HepG2 (cell line): Measurements from ENCODE around the gene MRPL14. TPM values are rescaled to one million over a fixed set of nuclear protein-coding genes. Genes with fewer than 3 reads are reported as not detected.
A peak's percentile ranks its signal among the peaks of the same experiment; 100 is the strongest.

Experiments used
- ATAC-seq: fragments of 200-7000 bp; cut with Tn5 transposase; 3 replicates; pipeline ENCODE4 v1.9.1; 2020; ENCODE audit warnings: mild to moderate bottlenecking, moderate library complexity
- BruUV-seq: library from RNA; stranded (reverse); fragments of 400-500 nt; replicated peaks from 2 replicates; lab custom pipeline; 2021; lab: Mats Ljungman, UMichigan
- CTCF ChIA-PET: fragments of 300-600 bp; formaldehyde crosslinking; extraction: SDS; loops from one replicate; lab custom pipeline; 2021; ENCODE audit warnings: low total read pairs, inconsistent platforms, low intra/inter-chr PET ratio; lab: Yijun Ruan, JAX
- POLR2A ChIA-PET: fragments of 350-600 bp; sonication (Branson Sonifier 250); formaldehyde crosslinking; loops from one replicate; lab custom pipeline; 2020; ENCODE audit warnings: antibody characterized with exemption, inconsistent platforms; lab: Yijun Ruan, JAX
- DNase-seq: peaks from one replicate; pipeline ENCODE4 v3.0.0-alpha.2; 2015; ENCODE audit warnings: low spot score
- FAIRE-seq: peaks from 3 replicates; lab custom pipeline; 2011; peaks lifted over from hg19 to GRCh38; lab: Jason Lieb, UNC
- H2AFZ ChIP-seq: one replicate; pipeline ENCODE4 v1.6.1; 2011; ENCODE audit warnings: low read length, inconsistent platforms
- H3K27ac ChIP-seq: fragments of 300-600 bp; 3 replicates; pipeline ENCODE4 v1.8.0; 2011; ENCODE audit warnings: mixed run types, mild to moderate bottlenecking, mixed read lengths, low read length, inconsistent platforms; ENCODE audit not compliant: insufficient read depth; ENCODE audit errors: extremely low read length
- H3K27me3 ChIP-seq, 2 experiments: fragments of 200-600 bp in 1 of 2; 2 replicates in 1 of 2; 3 replicates in 1 of 2; pipeline versions ENCODE4 v1.6.0 to v1.8.0; 2011; ENCODE audit warnings: low read length in 2 of 2, mild to moderate bottlenecking in 2 of 2, moderate library complexity in 2 of 2, inconsistent platforms in 1 of 2; ENCODE audit not compliant: insufficient read depth in 2 of 2, control insufficient read depth in 1 of 2
- H3K36me3 ChIP-seq, 2 experiments: fragments of 200-600 bp in 1 of 2; replicated peaks in 1 of 2; 2 replicates in 1 of 2; 3 replicates in 1 of 2; pipeline versions ENCODE4 v1.5.1 to v1.8.0; 2011; ENCODE audit warnings: low read length in 2 of 2, inconsistent platforms in 1 of 2; ENCODE audit not compliant: insufficient read depth in 2 of 2, control insufficient read depth in 1 of 2
- H3K4me1 ChIP-seq: 2 replicates; pipeline ENCODE4 v1.5.1; 2012; ENCODE audit warnings: low read length, inconsistent platforms; ENCODE audit not compliant: insufficient read depth
- H3K4me2 ChIP-seq: 2 replicates; pipeline ENCODE4 v1.6.0; 2011; ENCODE audit warnings: low read depth, low read length, inconsistent platforms
- H3K4me3 ChIP-seq, 3 experiments: fragments of 200-600 bp in 1 of 3; sonication (generic), shearing (Covaris generic) in 1 of 3; replicated peaks in 1 of 3; 2 replicates each; pipeline ENCODE4 v1.5.1; 2011 to 2016; ENCODE audit warnings: low read length in 3 of 3, inconsistent platforms in 2 of 3, low read depth in 2 of 3, mild to moderate bottlenecking in 2 of 3, control low read depth in 1 of 3, mixed read lengths in 1 of 3; ENCODE audit not compliant: insufficient read depth in 1 of 3
- H3K79me2 ChIP-seq: one replicate; pipeline ENCODE4 v1.6.1; 2011; ENCODE audit warnings: low read length, inconsistent platforms; ENCODE audit not compliant: insufficient read depth
- H3K9ac ChIP-seq: 2 replicates; pipeline ENCODE4 v1.6.0; 2011; ENCODE audit warnings: mild to moderate bottlenecking, low read depth, low read length, inconsistent platforms; ENCODE audit not compliant: insufficient read depth
- H3K9me3 ChIP-seq: 2 replicates; pipeline ENCODE4 v1.5.1; 2012; ENCODE audit warnings: mild to moderate bottlenecking, low read length
- H4K20me1 ChIP-seq: 2 replicates; pipeline ENCODE4 v1.6.0; 2011; ENCODE audit warnings: inconsistent platforms, mild to moderate bottlenecking, low read length, moderate library complexity; ENCODE audit not compliant: insufficient read depth
- AGO2 ChIP-seq: fragments of 200-400 bp; formaldehyde crosslinking; optimal IDR thresholded peaks from 2 replicates; pipeline ENCODE3; 2017; ENCODE audit warnings: mild to moderate bottlenecking, low read depth, low read length, moderate library complexity
- MAFK ChIP-seq, 2 experiments: IDR thresholded peaks in 1 of 2; conservative IDR thresholded peaks in 1 of 2; 2 replicates each; pipeline ENCODE4 v1.6.1; 2011; ENCODE audit warnings: improper control_type of control experiment in 2 of 2, low read length in 2 of 2
- NR0B2 ChIP-seq: sonication (generic); formaldehyde crosslinking; IDR thresholded peaks from 2 replicates; pipeline ENCODE4 v1.4.0; 2020; ENCODE audit warnings: mild to moderate bottlenecking, missing genetic modification reagents
- SRSF9 ChIP-seq: fragments of 200-400 bp; formaldehyde crosslinking; IDR thresholded peaks from 2 replicates; pipeline ENCODE4 v1.6.1; 2018; ENCODE audit warnings: borderline replicate concordance, mild to moderate bottlenecking, low read depth, low read length; ENCODE audit not compliant: insufficient read depth, poor library complexity, severe bottlenecking
- ZFP91 ChIP-seq: sonication (generic); formaldehyde crosslinking; IDR thresholded peaks from 2 replicates; pipeline ENCODE4 v1.9.0; 2022; ENCODE audit warnings: missing genetic modification reagents, mild to moderate bottlenecking, borderline replicate concordance
- ZNF281 ChIP-seq: sonication (generic); formaldehyde crosslinking; IDR thresholded peaks from 2 replicates; pipeline ENCODE4 v1.4.0; 2020; ENCODE audit warnings: missing genetic modification reagents, borderline replicate concordance
- ZNF468 ChIP-seq: sonication (generic); formaldehyde crosslinking; IDR thresholded peaks from 2 replicates; pipeline ENCODE4 v1.8.0; 2022; ENCODE audit warnings: mild to moderate bottlenecking, moderate library complexity, missing genetic modification reagents
- ZNF629 ChIP-seq: sonication (generic); formaldehyde crosslinking; conservative IDR thresholded peaks from 2 replicates; pipeline ENCODE4 v1.5.0; 2020; ENCODE audit warnings: missing genetic modification reagents
- ZSCAN30 ChIP-seq: sonication (generic); formaldehyde crosslinking; IDR thresholded peaks from 2 replicates; pipeline ENCODE4 v1.5.0; 2020; ENCODE audit warnings: mild to moderate bottlenecking, missing genetic modification reagents
- WGBS: methylation state at CpG from one replicate; pipeline ENCODE4 v1.1.6; 2017; ENCODE audit warnings: low lambda C conversion rate; 5-methylcytosine and 5-hydroxymethylcytosine counted together
- in situ Hi-C: cut with HindIII; loops from 2 replicates; pipeline ENCODE4 v1.10.0; 2017; ENCODE audit warnings: low pct_unique_long_range_greater_than_20kb; ENCODE audit not compliant: extremely low pct_ligation_motif_present
- intact Hi-C: fragments of 100-400 bp; cut with micrococcal nuclease; formaldehyde crosslinking; loops from one replicate; pipeline ENCODE4 v1.10.0; 2022; ENCODE audit not compliant: unreplicated experiment
- polyA plus RNA-seq, 8 experiments: library from polyadenylated mRNA; depleted of rRNA in 3 of 8; stranded (reverse) in 7 of 8; unstranded in 1 of 8; fragments of >200 nt; fragmentation: Illumina TruSeq in 4 of 8; extraction: Trizol in 4 of 8; gene quantifications; 2 replicates each; pipeline versions ENCODE4 v1.2.1 to v1.2.3, GENCODE V29; 2011 to 2016; ENCODE audit warnings: low read depth in 4 of 8, missing spikeins in 1 of 8, mixed read lengths in 1 of 8; ENCODE audit not compliant: insufficient read depth in 1 of 8
- total RNA-seq, 5 experiments: library from RNA; depleted of rRNA; stranded (reverse); fragments of >200 nt; fragmentation: Illumina TruSeq; extraction: Trizol; gene quantifications; 2 replicates each; pipeline ENCODE4 v1.2.3, GENCODE V29; 2016; ENCODE audit warnings: low read depth in 1 of 5

MRPL14 gene
- total and polyA plus RNA-seq, 2 of the 13 experiments (the other 11 are each of a cell fraction or from before 2014, with no cell fraction given): 157 to 178 TPM

- no peaks in the 10 kb centered on the region for H3K79me2 ChIP-seq
- CTCF ChIA-PET: interaction anchor here (5.8 kb wide), 1 partner anchor 52 kb away, joined by 74 read pairs; no protein-coding TSS in a partner anchor
- no peaks in the 10 kb centered on the region for H3K9me3 ChIP-seq
- BruUV-seq: no TSS peak
- no peaks in the 10 kb centered on the region for H3K27me3 ChIP-seq
- ATAC-seq (no peak), FAIRE-seq (no peak), DNase-seq (no peak)
- in situ Hi-C loops (loop anchor here (5.0 kb wide), 1 partner anchor 48 kb away; no protein-coding TSS in a partner anchor), intact Hi-C loops (loop anchor here (2.0 kb wide), 1 partner anchor 22 kb away; no protein-coding TSS in a partner anchor)
- no peaks in the 10 kb centered on the region for H4K20me1 ChIP-seq
- no peak overlapping the region for H3K9ac ChIP-seq
- peaks cover 18% of the 10 kb centered on the region for H3K4me1 ChIP-seq
- H3K4me3 ChIP-seq: no peak overlapping the region
- no peak overlapping the region for H3K27ac ChIP-seq
- peaks cover 33 to 53% of the 10 kb centered on the region in 2 experiments for H3K36me3 ChIP-seq
- no peak overlapping the region for H3K4me2 ChIP-seq
- WGBS: 97% methylated on average over 3 of the region's 3 CpGs
- POLR2A ChIA-PET: no interaction called here
- TF ChIP-seq ZSCAN30 (CRISPR knock-in tag) (no peak), NR0B2 (CRISPR knock-in tag) (no peak)
- H2AFZ ChIP-seq: no peak overlapping the region
Measured at GRCh38 chr6:44150317-44150917, 23.2 kb upstream of the MRPL14 start.

- ATAC-seq: no peak
- in situ Hi-C loops: loop anchor here (5.0 kb wide), 1 partner anchor 47 kb away; no protein-coding TSS in a partner anchor
- TF ChIP-seq AGO2: peak; percentile 50
- TF ChIP-seq MAFK (conservative IDR thresholded peaks at IDR 0.05 in 1 of 2, IDR thresholded peaks at IDR 0.05 in 1 of 2; ENCODE audit: low read length in 2 of 2): 0 out of 4 replicates have a peak, but pooled peaks of 1 of the 2 experiments have one; percentile 14
- no peak for TF ChIP-seq SRSF9
- no peak for TF ChIP-seq ZFP91 (CRISPR knock-in tag)
- TF ChIP-seq ZNF629 (CRISPR knock-in tag): peak; percentile 87
- TF ChIP-seq ZNF281 (CRISPR knock-in tag): no peak
- TF ChIP-seq ZNF468 (CRISPR knock-in tag): no peak
Measured at GRCh38 chr6:44149369-44150012, 22.2 kb upstream of the MRPL14 start.

More at GRCh38 chr6:44149369-44150012, 22.2 kb upstream of the MRPL14 start:
- Histone ChIP-seq H3K4me3 (no peak overlapping the region), H3K36me3 (peaks cover 33 to 53% of the 10 kb centered on the region in 2 experiments), H3K9me3 (no peaks in the 10 kb centered on the region), H3K27ac (no peak overlapping the region), H3K4me1 (peaks cover 9% of the 10 kb centered on the region), H3K9ac (no peak overlapping the region), H2AFZ (no peak overlapping the region), H4K20me1 (no peaks in the 10 kb centered on the region), H3K27me3 (no peaks in the 10 kb centered on the region), H3K79me2 (no peaks in the 10 kb centered on the region), H3K4me2 (no peak overlapping the region)
- 98% methylated on average over 7 of the region's 7 CpGs for WGBS
- POLR2A ChIA-PET: no interaction called here
- CTCF ChIA-PET: interaction anchor here (5.8 kb wide), 1 partner anchor 51 kb away, joined by 74 read pairs; no protein-coding TSS in a partner anchor
- intact Hi-C loops: loop anchor here (2.0 kb wide), 1 partner anchor 21 kb away; no protein-coding TSS in a partner anchor
- FAIRE-seq: no peak
- DNase-seq: no peak
- no TSS peak for BruUV-seq
